Measurements from ENCODE around the gene WDFY3.

The WDFY3 gene

DNA sequence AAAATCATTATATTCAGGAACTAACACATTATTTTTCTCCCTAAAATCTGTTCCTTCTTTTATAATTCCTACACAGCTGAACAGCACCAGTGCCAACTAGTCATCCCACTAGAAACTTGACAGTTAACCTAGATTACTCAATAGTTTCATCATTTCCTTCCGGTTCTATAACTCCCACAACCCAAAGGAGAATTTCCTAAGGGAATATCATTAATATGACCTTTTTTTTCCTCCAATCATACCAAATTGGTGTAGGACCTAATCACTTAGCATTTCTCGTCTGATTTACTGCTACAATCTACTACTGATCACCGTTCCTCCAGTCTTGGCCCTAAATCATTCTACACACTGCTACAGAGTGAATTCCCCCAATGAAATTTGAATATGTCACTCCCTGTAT is 45.9 kb downstream of the WDFY3 start:
- Histone ChIP-seq H3K79me2 (ENCODE audit: insufficient read depth, low read length) (no peaks in the 10 kb centered on the region), H2AFZ (ENCODE audit: low read length) (no peak overlapping the region), H3K27me3 (ENCODE audit: insufficient read depth, low read length) (no peaks in the 10 kb centered on the region), H4K20me1 (ENCODE audit: insufficient read depth, low read length) (no peaks in the 10 kb centered on the region), H3K4me1 (ENCODE audit: insufficient read depth, low read length, severe bottlenecking) (no peaks in the 10 kb centered on the region), H3K4me3 (ENCODE audit: low read depth, low read length, poor library complexity, severe bottlenecking) (no peak overlapping the region), H3K9ac (ENCODE audit: low read length) (no peak overlapping the region), H3K4me2 (ENCODE audit: low read length) (no peak overlapping the region), H3F3A (ENCODE audit: insufficient read depth, low read length) (no peaks in the 10 kb centered on the region), H3K9me2 (ENCODE audit: low read depth, low read length) (no peaks in the 10 kb centered on the region), H3K36me3 (ENCODE audit: insufficient read depth, low read length) (no peaks in the 10 kb centered on the region), H3K27ac (ENCODE audit: low read depth, low read length, poor library complexity, severe bottlenecking) (no peak overlapping the region), H3K9me3 (ENCODE audit: low read length) (no peaks in the 10 kb centered on the region)
- TF ChIP-seq EZH2 (IDR thresholded peaks at IDR 0.05; ENCODE audit: borderline replicate concordance, low read length), result no peak
- TF ChIP-seq, protein P1, sequence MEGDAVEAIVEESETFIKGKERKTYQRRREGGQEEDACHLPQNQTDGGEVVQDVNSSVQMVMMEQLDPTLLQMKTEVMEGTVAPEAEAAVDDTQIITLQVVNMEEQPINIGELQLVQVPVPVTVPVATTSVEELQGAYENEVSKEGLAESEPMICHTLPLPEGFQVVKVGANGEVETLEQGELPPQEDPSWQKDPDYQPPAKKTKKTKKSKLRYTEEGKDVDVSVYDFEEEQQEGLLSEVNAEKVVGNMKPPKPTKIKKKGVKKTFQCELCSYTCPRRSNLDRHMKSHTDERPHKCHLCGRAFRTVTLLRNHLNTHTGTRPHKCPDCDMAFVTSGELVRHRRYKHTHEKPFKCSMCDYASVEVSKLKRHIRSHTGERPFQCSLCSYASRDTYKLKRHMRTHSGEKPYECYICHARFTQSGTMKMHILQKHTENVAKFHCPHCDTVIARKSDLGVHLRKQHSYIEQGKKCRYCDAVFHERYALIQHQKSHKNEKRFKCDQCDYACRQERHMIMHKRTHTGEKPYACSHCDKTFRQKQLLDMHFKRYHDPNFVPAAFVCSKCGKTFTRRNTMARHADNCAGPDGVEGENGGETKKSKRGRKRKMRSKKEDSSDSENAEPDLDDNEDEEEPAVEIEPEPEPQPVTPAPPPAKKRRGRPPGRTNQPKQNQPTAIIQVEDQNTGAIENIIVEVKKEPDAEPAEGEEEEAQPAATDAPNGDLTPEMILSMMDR (IDR thresholded peaks at IDR 0.05; ENCODE audit: low read length), result no peak

DNA sequence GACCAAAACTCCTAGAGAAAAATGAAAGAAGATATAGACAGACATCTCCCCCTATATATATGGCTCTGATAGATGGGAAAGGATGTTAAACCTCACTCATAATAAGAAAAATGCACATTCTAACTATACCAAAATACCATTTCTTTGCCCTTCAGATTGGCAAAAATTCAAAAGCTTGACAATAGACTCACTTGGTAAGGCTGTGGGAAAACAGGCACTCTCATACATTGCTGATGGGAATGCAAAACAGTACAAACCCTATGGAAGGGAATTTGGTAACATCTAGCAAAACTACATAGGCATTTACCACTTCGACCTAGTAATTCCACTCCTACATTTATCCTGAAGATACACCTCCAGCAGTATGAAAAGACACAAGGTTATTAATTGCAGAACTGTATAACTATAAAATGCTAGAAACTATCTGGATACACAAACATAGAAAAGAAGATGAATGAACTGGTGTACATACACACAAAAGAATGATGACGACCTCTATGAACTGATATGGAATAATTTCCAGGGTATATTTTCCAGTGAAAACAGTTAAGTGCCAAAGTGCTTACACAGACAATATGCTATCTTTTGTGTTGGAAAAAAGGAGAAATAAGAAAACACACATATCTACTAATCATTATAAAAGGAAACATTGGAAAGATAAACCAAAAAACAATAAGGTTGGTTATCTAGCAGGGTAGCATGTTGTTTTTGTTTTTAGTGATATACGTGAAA is 48.5 kb downstream of the WDFY3 start:
- no peak overlapping the region for H3K4me2 ChIP-seq (ENCODE audit: low read length)
- TF ChIP-seq, protein P1 (IDR thresholded peaks at IDR 0.05; ENCODE audit: low read length), result no peak
- no peak for TF ChIP-seq EZH2 (IDR thresholded peaks at IDR 0.05; ENCODE audit: borderline replicate concordance, low read length)
- no peaks in the 10 kb centered on the region for H4K20me1 ChIP-seq (ENCODE audit: insufficient read depth, low read length)
- H3K36me3 ChIP-seq (ENCODE audit: insufficient read depth, low read length), result no peaks in the 10 kb centered on the region
- H3K4me3 ChIP-seq (ENCODE audit: low read depth, low read length, poor library complexity, severe bottlenecking), result no peak overlapping the region
- H3F3A ChIP-seq (ENCODE audit: insufficient read depth, low read length), result no peaks in the 10 kb centered on the region
- no peaks in the 10 kb centered on the region for H3K9me3 ChIP-seq (ENCODE audit: low read length)
- H3K27me3 ChIP-seq (ENCODE audit: insufficient read depth, low read length), result no peaks in the 10 kb centered on the region
- H3K9me2 ChIP-seq (ENCODE audit: low read depth, low read length), result no peaks in the 10 kb centered on the region
- no peak overlapping the region for H2AFZ ChIP-seq (ENCODE audit: low read length)
- no peak overlapping the region for H3K27ac ChIP-seq (ENCODE audit: low read depth, low read length, poor library complexity, severe bottlenecking)
- no peaks in the 10 kb centered on the region for H3K79me2 ChIP-seq (ENCODE audit: insufficient read depth, low read length)
- H3K4me1 ChIP-seq (ENCODE audit: insufficient read depth, low read length, severe bottlenecking), result no peaks in the 10 kb centered on the region
- H3K9ac ChIP-seq (ENCODE audit: low read length), result no peak overlapping the region

DNA sequence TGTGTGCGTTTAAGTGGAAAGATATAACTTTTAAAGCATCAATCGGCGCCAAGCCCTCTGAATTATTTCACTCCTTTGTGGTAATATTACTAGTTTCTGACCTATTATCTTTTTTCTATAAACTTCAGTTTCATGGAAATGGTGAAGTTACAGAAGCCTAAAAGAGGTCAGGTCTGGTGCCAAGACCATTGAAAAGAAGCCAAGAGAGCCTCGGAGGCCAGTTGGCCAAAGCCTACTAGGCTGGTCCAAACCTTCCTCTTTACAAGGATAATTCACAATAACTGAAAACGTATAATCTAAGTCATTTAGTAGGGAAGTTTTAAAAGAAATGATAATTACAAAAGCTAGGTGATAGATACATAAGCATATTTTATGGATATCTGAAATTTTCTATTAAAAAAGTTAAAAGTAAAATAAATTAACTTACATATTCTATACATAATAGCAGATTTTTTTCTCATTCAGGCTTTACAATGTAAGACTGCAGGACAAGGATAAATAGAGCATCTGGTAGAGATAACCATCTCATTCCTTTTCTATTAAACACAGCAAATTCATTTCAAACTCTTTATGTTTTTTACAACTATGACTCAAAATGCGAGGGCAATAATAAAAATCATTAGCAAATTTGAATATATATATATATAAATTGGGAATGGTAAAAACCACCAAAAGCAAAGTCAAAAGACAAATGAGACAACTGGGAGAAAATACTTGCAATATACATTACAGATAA is 49.2 kb downstream of the WDFY3 start:
- Histone ChIP-seq H3K79me2 (ENCODE audit: insufficient read depth, low read length) (no peaks in the 10 kb centered on the region), H3K9ac (ENCODE audit: low read length) (no peak overlapping the region), H3K4me1 (ENCODE audit: insufficient read depth, low read length, severe bottlenecking) (no peaks in the 10 kb centered on the region), H2AFZ (ENCODE audit: low read length) (no peak overlapping the region), H3K9me3 (ENCODE audit: low read length) (no peaks in the 10 kb centered on the region), H3K27me3 (ENCODE audit: insufficient read depth, low read length) (no peaks in the 10 kb centered on the region), H3K36me3 (ENCODE audit: insufficient read depth, low read length) (no peaks in the 10 kb centered on the region), H3K9me2 (ENCODE audit: low read depth, low read length) (no peaks in the 10 kb centered on the region), H3K4me3 (ENCODE audit: low read depth, low read length, poor library complexity, severe bottlenecking) (no peak overlapping the region), H3F3A (ENCODE audit: insufficient read depth, low read length) (no peaks in the 10 kb centered on the region), H3K4me2 (ENCODE audit: low read length) (no peak overlapping the region), H3K27ac (ENCODE audit: low read depth, low read length, poor library complexity, severe bottlenecking) (no peak overlapping the region), H4K20me1 (ENCODE audit: insufficient read depth, low read length) (no peaks in the 10 kb centered on the region)
- TF ChIP-seq, protein P1 (IDR thresholded peaks at IDR 0.05; ENCODE audit: low read length), result no peak
- TF ChIP-seq EZH2 (IDR thresholded peaks at IDR 0.05; ENCODE audit: borderline replicate concordance, low read length), result no peak
